Keratinocyte (primary cell): ENCODE measurements around the gene TIMM17B. TPM values are rescaled to one million over a fixed set of nuclear protein-coding genes. Genes with fewer than 3 reads are reported as not detected.

ENCODE experiments used
- DNase-seq: peaks from one replicate; pipeline ENCODE4 v3.0.0-alpha.2; 2011; ENCODE audit warnings: low read depth, missing footprints, low spot score
- FAIRE-seq: peaks from 2 replicates; lab custom pipeline; 2011; peaks lifted over from hg19 to GRCh38; lab: Jason Lieb, UNC
- H2AFZ ChIP-seq: 2 replicates; pipeline ENCODE4 v1.6.0; 2012; ENCODE audit warnings: low read length, control low read depth, inconsistent platforms; ENCODE audit not compliant: control insufficient read depth
- H3K27ac ChIP-seq: 2 replicates; pipeline ENCODE4 v1.5.1; 2011; ENCODE audit warnings: low read length; ENCODE audit not compliant: control insufficient read depth, insufficient read depth
- H3K27me3 ChIP-seq: 3 replicates; pipeline ENCODE4 v1.6.0; 2011; ENCODE audit warnings: low read length; ENCODE audit not compliant: control insufficient read depth, insufficient read depth; ENCODE audit errors: extremely low read depth
- H3K36me3 ChIP-seq, 2 experiments: 2 replicates in 1 of 2; 3 replicates in 1 of 2; pipeline ENCODE4 v1.5.1; 2011; ENCODE audit warnings: low read length in 2 of 2, mild to moderate bottlenecking in 1 of 2; ENCODE audit not compliant: control insufficient read depth in 2 of 2, insufficient read depth in 2 of 2; ENCODE audit errors: extremely low read depth in 1 of 2
- H3K4me1 ChIP-seq: 3 replicates; pipeline ENCODE4 v1.5.1; 2011; ENCODE audit warnings: low read length; ENCODE audit not compliant: control insufficient read depth, insufficient read depth; ENCODE audit errors: extremely low read depth
- H3K4me2 ChIP-seq: 3 replicates; pipeline ENCODE4 v1.6.0; 2011; ENCODE audit warnings: low read depth, low read length; ENCODE audit not compliant: control insufficient read depth, insufficient read depth; ENCODE audit errors: extremely low read depth
- H3K4me3 ChIP-seq, 3 experiments: fragments of 200-600 bp in 1 of 3; sonication (generic) in 1 of 3; 2 replicates in 2 of 3; 3 replicates in 1 of 3; pipeline ENCODE4 v1.5.1; 2011 to 2016; ENCODE audit warnings: low read length in 3 of 3, mild to moderate bottlenecking in 3 of 3, control low read depth in 2 of 3, inconsistent platforms in 1 of 3, low read depth in 1 of 3, mixed read lengths in 1 of 3, mixed run types in 1 of 3, moderate library complexity in 1 of 3; ENCODE audit not compliant: control insufficient read depth in 2 of 3, insufficient read depth in 2 of 3; ENCODE audit errors: extremely low read depth in 1 of 3
- H3K79me2 ChIP-seq: 2 replicates; pipeline ENCODE4 v1.6.0; 2012; ENCODE audit warnings: low read length; ENCODE audit not compliant: control insufficient read depth, insufficient read depth
- H3K9ac ChIP-seq: 3 replicates; pipeline ENCODE4 v1.6.0; 2011; ENCODE audit warnings: low read length; ENCODE audit not compliant: control insufficient read depth, insufficient read depth; ENCODE audit errors: extremely low read depth
- H3K9me1 ChIP-seq: 3 replicates; pipeline ENCODE4 v1.6.0; 2011; ENCODE audit warnings: low read length; ENCODE audit not compliant: control insufficient read depth, insufficient read depth; ENCODE audit errors: extremely low read depth
- H3K9me3 ChIP-seq: 2 replicates; pipeline ENCODE4 v1.5.1; 2012; ENCODE audit warnings: low read depth, low read length; ENCODE audit not compliant: control insufficient read depth
- H4K20me1 ChIP-seq: 3 replicates; pipeline ENCODE4 v1.6.0; 2011; ENCODE audit warnings: low read length; ENCODE audit not compliant: control insufficient read depth, insufficient read depth; ENCODE audit errors: extremely low read depth
- CTCF ChIP-seq, 3 experiments: IDR thresholded peaks in 1 of 3; conservative IDR thresholded peaks in 1 of 3; optimal IDR thresholded peaks in 1 of 3; 2 replicates in 2 of 3; 3 replicates in 1 of 3; pipeline versions ENCODE3 to v1.5.1; 2011; ENCODE audit warnings: low read length in 3 of 3, mild to moderate bottlenecking in 3 of 3, moderate library complexity in 2 of 3, control low read depth in 1 of 3, inconsistent platforms in 1 of 3; ENCODE audit not compliant: insufficient read depth in 2 of 3; ENCODE audit errors: extremely low read depth in 1 of 3
- EZH2 ChIP-seq: IDR thresholded peaks from one replicate; pipeline ENCODE4 v1.6.1; 2012; ENCODE audit warnings: inconsistent platforms, mild to moderate bottlenecking, low read length, moderate library complexity
- dilution Hi-C: fragments of 300-500 bp; cut with MboI; formaldehyde crosslinking; loops from one replicate; pipeline ENCODE4 v1.7.0; 2020; ENCODE audit warnings: low sequenced_read_pairs; ENCODE audit not compliant: extremely low pct_ligation_motif_present
- polyA plus RNA-seq, 5 experiments: library from polyadenylated mRNA; depleted of rRNA in 3 of 5; stranded (reverse) in 3 of 5; stranded (forward) in 1 of 5; unstranded in 1 of 5; fragments of >200 nt; gene quantifications; 1 replicate in 1 of 5; 2 replicates in 3 of 5; 3 replicates in 1 of 5; pipeline versions ENCODE4 v1.2.1 to v1.2.3, GENCODE V29; 2011 to 2012; ENCODE audit warnings: missing spikeins in 2 of 5, low read depth in 1 of 5, low replicate concordance in 1 of 5

TIMM17B gene
- polyA plus RNA-seq, 1 donor (not counting 4 experiments of a cell fraction or from before 2014, with no cell fraction given) = 34.3 TPM

DNA sequence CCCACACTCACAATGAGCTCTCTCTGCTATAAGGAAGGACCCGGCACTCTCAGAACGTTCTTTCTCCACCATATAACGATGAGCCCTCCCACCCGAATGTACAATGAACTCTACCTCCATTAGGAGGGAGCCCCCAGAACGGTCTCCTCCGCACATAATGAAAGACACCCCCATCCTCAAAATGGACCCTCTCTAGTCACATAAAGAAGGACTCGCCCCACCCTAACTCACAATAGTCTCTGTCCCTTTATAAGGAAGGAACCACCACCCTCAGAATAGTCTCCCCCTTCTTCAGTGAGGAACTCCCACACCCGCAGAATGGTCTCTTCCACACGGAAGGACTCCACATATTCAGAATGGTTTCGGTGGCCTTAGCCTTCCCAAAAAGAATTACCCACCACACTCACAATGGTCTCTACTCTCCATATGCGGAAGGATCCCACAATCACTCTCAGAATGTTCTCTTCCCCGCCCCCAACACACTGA, 13.4 kb upstream of the TIMM17B start:
- Histone ChIP-seq H3K27ac (peak overlapping the region; percentile 89), H3K9me1 (no peaks in the 10 kb centered on the region), H4K20me1 (no peaks in the 10 kb centered on the region), H3K9ac (peak overlapping the region; percentile 87), H3K4me3 (peak overlapping the region; percentile 63 to 91 (median 74)), H3K36me3 (peaks cover 8 to 13% of the 10 kb centered on the region in 2 experiments), H3K9me3 (peaks cover 3% of the 10 kb centered on the region), H2AFZ (peak overlapping the region; percentile 30), H3K27me3 (no peaks in the 10 kb centered on the region), H3K4me1 (peaks cover 7% of the 10 kb centered on the region), H3K79me2 (peaks cover 31% of the 10 kb centered on the region), H3K4me2 (peak overlapping the region; percentile 67)
- dilution Hi-C loops = no loop called here
- no peak for TF ChIP-seq CTCF (optimal IDR thresholded peaks at IDR 0.05 in 1 of 3, IDR thresholded peaks at IDR 0.05 in 1 of 3, conservative IDR thresholded peaks at IDR 0.05 in 1 of 3; ENCODE audit: extremely low read depth in 1 of 3, insufficient read depth in 2 of 3, low read length in 3 of 3)
- no peak for TF ChIP-seq EZH2
- DNase-seq (no peak), FAIRE-seq (no peak)

DNA sequence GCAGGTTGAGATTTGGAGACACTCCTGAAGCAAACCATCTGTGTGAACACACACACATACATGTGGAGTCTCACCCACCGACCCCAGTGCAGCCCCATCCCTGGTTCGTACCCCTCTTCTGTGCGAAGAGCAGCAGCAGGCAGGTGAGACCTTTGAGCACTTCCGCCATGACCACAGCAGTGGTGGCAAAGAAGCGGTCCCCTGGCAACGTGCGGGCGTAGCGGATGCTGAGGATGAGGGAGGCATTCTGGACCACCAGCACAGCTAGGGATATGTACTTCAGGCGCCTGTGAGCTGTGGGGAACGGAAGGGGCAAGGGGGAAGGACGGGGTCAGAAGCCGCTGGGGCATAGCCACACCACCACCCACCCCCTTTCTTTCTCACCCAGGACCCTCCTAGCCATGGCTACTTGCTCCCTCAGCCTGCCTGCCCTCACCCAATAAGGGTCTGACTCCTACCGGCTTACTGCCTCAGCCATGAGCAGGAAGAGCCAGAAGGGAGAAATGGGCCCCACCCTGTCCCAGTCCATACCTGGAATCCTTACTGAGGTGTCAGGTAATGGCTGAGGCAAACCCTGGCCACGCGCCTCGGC, 12.2 kb upstream of the TIMM17B start:
- peaks cover 29% of the 10 kb centered on the region for H3K79me2 ChIP-seq
- TF ChIP-seq CTCF (optimal IDR thresholded peaks at IDR 0.05 in 1 of 3, IDR thresholded peaks at IDR 0.05 in 1 of 3, conservative IDR thresholded peaks at IDR 0.05 in 1 of 3; ENCODE audit: extremely low read depth in 1 of 3, insufficient read depth in 2 of 3, low read length in 3 of 3) = no peak
- no peak for TF ChIP-seq EZH2
- no peak for FAIRE-seq
- H3K4me2 ChIP-seq = peak overlapping the region; percentile 67
- dilution Hi-C loops = no loop called here
- no peak for DNase-seq
- H3K9me1 ChIP-seq = no peaks in the 10 kb centered on the region
- peak overlapping the region; percentile 63 to 91 (median 74) for H3K4me3 ChIP-seq
- H3K27ac ChIP-seq = peak overlapping the region; percentile 89
- H3K9me3 ChIP-seq = peaks cover 3% of the 10 kb centered on the region
- no peak overlapping the region for H3K9ac ChIP-seq
- H3K27me3 ChIP-seq = no peaks in the 10 kb centered on the region
- H3K36me3 ChIP-seq = peaks cover 8 to 15% of the 10 kb centered on the region in 2 experiments
- no peaks in the 10 kb centered on the region for H4K20me1 ChIP-seq
- peaks cover 7% of the 10 kb centered on the region for H3K4me1 ChIP-seq
- no peak overlapping the region for H2AFZ ChIP-seq
